ENCODE results near the gene AKIRIN2. TPM values are rescaled to one million over a fixed set of nuclear protein-coding genes. Genes with fewer than 3 reads are reported as not detected.

Gene AKIRIN2
- total and polyA plus RNA-seq, 9 of the 15 experiments (the other 6 are each of a cell fraction or from before 2014, with no cell fraction given), result 5.8 to 63.9 (median 28.1) TPM

DNA sequence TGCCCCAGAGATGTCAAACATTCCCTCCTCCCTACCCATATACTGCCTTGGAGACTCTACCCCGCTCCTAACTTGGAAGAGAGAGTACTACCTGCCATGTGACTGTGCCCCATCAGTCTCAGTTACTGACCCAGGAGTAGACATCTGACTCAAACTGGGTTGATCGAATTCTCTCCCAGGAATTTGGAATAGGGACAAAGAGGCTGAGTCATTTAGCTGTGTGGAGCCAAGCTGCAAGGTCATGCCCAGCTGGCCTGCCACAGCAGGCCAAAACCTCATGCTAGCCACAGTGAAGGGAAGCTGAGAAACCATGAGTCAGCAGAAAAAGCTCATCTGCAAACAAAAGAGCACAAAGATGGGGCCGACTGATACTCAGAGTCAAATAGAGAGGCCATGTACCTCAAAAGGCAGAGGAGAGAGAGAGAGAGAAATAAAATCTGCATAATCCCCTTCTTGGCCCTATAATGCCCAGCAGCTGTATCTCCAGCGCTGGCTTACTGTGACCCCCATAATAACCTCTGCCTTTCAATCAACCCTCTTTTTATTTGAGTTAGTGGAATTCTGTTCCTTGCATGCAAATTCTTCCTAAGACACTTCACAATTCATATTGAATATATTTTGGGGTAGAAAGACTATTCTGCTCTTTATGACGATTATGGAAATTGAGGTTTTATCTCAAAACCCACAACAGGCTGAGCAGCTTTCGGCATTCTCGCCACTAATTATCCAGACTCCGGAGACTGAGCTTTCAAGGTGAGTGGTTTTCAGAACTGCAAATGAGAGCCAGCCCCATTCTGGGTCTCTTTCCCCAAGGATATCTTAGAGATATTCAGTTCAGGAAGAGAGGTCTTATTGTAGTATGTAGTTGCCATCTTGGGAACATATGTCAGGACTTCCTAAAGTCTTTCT is 21.4 kb upstream of the AKIRIN2 start (continued):
- TF ChIP-seq NR2F6 (CRISPR knock-in tag; IDR thresholded peaks at IDR 0.05) (no peak), HDAC3 (IDR thresholded peaks at IDR 0.05; ENCODE audit: borderline replicate concordance, partially characterized antibody) (peak; percentile 58), ZBTB1 (CRISPR knock-in tag; IDR thresholded peaks at IDR 0.05; ENCODE audit: borderline replicate concordance, low read depth) (no peak), NFYB (IDR thresholded peaks at IDR 0.05; ENCODE audit: extremely low read depth, insufficient read length) (no peak), ZNF311 (CRISPR knock-in tag; IDR thresholded peaks at IDR 0.05) (0 out of 2 replicates have a peak, but pooled peaks have one; percentile 44), MAFK (IDR thresholded peaks at IDR 0.05; ENCODE audit: low read length) (peak; percentile 100), XRCC5 (IDR thresholded peaks at IDR 0.05; ENCODE audit: low read depth, low read length) (0 out of 2 replicates have a peak, but pooled peaks have one; percentile 53), HEY1 (CRISPR knock-in tag; IDR thresholded peaks at IDR 0.05; ENCODE audit: borderline replicate concordance) (0 out of 2 replicates have a peak, but pooled peaks have one; percentile 65), MEF2A (IDR thresholded peaks at IDR 0.05; ENCODE audit: control insufficient read depth, low read depth, low read length) (no peak), SPI1 (IDR thresholded peaks at IDR 0.05; ENCODE audit: borderline replicate concordance, low read depth, low read length) (0 out of 2 replicates have a peak, but pooled peaks have one; percentile 38), NFE2L1 (tag; IDR thresholded peaks at IDR 0.05; ENCODE audit: borderline replicate concordance, low read depth) (peak; percentile 99), TBL1XR1 (IDR thresholded peaks at IDR 0.05; ENCODE audit: low read length in 2 of 2) (peak in 1 of 2 experiments; percentile 80; a peak in 2 of 4 replicates), ZNF778 (CRISPR knock-in tag; IDR thresholded peaks at IDR 0.05) (no peak)
- TF ChIP-seq, protein P1, sequence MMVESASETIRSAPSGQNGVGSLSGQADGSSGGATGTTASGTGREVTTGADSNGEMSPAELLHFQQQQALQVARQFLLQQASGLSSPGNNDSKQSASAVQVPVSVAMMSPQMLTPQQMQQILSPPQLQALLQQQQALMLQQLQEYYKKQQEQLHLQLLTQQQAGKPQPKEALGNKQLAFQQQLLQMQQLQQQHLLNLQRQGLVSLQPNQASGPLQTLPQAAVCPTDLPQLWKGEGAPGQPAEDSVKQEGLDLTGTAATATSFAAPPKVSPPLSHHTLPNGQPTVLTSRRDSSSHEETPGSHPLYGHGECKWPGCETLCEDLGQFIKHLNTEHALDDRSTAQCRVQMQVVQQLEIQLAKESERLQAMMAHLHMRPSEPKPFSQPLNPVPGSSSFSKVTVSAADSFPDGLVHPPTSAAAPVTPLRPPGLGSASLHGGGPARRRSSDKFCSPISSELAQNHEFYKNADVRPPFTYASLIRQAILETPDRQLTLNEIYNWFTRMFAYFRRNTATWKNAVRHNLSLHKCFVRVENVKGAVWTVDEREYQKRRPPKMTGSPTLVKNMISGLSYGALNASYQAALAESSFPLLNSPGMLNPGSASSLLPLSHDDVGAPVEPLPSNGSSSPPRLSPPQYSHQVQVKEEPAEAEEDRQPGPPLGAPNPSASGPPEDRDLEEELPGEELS (CRISPR knock-in tag; IDR thresholded peaks at IDR 0.05; ENCODE audit: borderline replicate concordance), result no peak
- TF ChIP-seq, protein P2, sequence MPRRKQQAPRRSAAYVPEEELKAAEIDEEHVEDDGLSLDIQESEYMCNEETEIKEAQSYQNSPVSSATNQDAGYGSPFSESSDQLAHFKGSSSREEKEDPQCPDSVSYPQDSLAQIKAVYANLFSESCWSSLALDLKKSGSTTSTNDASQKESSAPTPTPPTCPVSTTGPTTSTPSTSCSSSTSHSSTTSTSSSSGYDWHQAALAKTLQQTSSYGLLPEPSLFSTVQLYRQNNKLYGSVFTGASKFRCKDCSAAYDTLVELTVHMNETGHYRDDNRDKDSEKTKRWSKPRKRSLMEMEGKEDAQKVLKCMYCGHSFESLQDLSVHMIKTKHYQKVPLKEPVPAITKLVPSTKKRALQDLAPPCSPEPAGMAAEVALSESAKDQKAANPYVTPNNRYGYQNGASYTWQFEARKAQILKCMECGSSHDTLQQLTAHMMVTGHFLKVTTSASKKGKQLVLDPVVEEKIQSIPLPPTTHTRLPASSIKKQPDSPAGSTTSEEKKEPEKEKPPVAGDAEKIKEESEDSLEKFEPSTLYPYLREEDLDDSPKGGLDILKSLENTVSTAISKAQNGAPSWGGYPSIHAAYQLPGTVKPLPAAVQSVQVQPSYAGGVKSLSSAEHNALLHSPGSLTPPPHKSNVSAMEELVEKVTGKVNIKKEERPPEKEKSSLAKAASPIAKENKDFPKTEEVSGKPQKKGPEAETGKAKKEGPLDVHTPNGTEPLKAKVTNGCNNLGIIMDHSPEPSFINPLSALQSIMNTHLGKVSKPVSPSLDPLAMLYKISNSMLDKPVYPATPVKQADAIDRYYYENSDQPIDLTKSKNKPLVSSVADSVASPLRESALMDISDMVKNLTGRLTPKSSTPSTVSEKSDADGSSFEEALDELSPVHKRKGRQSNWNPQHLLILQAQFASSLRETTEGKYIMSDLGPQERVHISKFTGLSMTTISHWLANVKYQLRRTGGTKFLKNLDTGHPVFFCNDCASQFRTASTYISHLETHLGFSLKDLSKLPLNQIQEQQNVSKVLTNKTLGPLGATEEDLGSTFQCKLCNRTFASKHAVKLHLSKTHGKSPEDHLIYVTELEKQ (CRISPR knock-in tag; IDR thresholded peaks at IDR 0.05), result no peak
- TF ChIP-seq, protein P3, sequence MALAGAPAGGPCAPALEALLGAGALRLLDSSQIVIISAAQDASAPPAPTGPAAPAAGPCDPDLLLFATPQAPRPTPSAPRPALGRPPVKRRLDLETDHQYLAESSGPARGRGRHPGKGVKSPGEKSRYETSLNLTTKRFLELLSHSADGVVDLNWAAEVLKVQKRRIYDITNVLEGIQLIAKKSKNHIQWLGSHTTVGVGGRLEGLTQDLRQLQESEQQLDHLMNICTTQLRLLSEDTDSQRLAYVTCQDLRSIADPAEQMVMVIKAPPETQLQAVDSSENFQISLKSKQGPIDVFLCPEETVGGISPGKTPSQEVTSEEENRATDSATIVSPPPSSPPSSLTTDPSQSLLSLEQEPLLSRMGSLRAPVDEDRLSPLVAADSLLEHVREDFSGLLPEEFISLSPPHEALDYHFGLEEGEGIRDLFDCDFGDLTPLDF (CRISPR knock-in tag; IDR thresholded peaks at IDR 0.05), result 0 out of 2 replicates have a peak, but pooled peaks have one; percentile 41
- TF ChIP-seq, protein P4, sequence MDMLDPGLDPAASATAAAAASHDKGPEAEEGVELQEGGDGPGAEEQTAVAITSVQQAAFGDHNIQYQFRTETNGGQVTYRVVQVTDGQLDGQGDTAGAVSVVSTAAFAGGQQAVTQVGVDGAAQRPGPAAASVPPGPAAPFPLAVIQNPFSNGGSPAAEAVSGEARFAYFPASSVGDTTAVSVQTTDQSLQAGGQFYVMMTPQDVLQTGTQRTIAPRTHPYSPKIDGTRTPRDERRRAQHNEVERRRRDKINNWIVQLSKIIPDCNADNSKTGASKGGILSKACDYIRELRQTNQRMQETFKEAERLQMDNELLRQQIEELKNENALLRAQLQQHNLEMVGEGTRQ (CRISPR knock-in tag; IDR thresholded peaks at IDR 0.05), result no peak
